LoVo (cell line): Measurements from ENCODE around the gene SPCS1.

ENCODE experiments used
- DNase-seq: peaks from one replicate; pipeline ENCODE4 v3.0.0-alpha.2; 2016; ENCODE audit warnings: low spot score

Gene SPCS1

GRCh38 chr3:52730681-52731080 is 24.8 kb downstream of the SPCS1 start:
- no peak for DNase-seq

DNA sequence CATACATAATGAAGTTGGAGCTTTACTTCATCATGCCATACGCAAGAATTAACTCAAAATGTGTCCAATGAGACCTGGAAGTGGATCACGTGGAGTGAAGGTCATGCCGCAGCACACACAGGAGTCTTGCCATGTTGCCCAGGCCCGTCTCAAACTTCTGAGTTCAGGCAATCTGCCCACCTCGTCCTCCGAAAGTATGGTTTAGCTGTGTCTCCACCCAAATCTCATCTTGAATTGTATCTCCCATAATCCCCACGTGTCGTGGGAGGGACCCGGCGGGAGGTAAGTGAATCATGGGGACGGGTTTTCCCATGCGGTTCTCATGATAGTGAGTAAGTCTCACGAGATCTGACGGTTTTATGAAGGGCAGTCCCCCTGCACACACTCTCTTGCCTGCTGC is 25.7 kb downstream of the SPCS1 start:
- DNase-seq = no peak

DNA sequence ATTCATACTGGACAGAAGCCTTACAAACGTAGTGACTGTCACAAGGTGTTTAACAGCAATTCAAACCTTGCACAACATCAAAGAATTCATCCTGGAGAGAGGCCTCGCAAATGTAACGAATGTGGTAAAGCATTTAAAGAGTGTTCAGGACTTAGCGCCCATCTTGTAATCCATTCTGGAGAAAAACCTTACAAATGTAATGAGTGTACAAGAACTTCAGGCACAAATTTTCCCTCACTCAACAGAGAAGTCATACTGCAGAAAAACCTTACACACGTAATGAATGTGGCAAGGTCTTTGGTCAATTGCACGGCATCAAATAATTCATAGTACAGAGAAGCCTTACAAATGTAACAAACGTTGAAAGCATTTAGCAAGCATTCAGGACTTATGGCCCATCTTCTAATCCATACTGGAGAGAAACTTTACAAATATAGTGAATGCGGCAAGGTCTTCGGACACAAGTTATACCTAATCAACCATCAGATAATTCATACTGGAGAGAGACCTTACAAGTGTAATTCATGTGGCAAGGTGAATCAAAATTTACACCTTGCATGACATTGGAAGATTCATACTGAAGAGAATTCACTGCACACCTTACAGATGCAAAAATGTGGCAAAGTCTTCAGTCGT is 27.5 kb downstream of the SPCS1 start:
- DNase-seq = no peak

GRCh38 chr3:52739730-52740129 is 33.8 kb downstream of the SPCS1 start:
- DNase-seq = no peak

DNA sequence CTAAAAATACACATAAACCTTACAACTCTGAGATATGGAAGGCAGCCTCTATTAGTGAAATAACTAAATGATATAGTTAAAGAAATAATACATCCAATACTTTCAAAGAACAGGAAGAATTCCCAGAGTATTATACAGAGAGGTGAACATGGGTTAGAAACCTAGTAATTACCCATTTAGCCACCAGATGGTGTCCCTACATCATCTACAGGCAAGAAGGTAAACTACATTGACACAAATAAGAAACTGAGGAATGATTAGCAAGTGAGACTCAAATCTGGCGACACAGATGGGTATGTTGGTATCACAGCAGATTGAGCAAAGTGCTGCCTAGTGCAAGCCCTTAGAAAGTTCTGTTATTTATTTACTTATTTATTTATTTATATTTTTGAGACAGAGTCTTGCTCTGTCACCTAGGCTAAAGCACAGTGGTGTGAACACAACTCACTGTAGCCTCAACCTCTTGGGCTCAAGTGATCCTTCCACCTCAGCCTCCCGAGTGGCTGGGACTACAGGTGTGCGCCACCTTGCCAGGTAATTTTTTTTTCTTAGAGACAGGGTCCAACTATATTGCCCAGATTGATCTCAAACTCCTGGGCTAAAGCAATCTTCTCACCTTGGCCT is 36.6 kb downstream of the SPCS1 start:
- DNase-seq = peak; percentile 5

GRCh38 chr3:52743152-52743551 is 37.2 kb downstream of the SPCS1 start:
- no peak for DNase-seq

GRCh38 chr3:52743721-52744120 is 37.8 kb downstream of the SPCS1 start:
- no peak for DNase-seq

DNA sequence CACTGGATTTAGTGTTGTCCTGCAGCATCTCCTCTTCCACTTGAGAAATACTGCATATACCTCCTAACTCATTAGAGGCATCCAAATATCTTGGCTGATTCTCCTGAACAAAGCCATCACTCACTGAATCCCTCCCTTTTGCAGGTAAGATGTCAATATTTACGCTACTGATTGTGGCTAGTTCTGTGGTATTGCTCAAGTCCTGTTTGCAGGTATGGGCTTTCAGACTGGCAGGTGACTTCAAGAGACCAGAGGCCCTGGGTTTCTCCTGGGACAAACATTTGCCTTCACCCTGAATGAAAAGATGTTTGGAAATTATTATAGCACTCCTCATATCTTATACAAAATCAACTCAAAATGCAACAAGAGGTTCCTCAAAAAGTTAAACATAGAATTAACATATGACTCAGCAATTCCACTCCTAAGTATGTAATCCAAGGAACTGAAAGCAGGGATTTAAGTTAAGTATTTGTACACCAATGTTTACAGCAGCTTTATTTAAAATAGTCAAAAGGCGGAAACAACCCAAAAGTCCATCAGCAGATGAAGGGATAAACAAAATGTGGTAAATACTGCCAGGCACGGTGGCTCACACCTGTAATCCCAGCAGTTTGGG is 46.2 kb downstream of the SPCS1 start:
- DNase-seq = no peak

GRCh38 chr3:52754373-52754772 is 48.5 kb downstream of the SPCS1 start:
- DNase-seq = no peak

GRCh38 chr3:52756141-52756540 is 50.2 kb downstream of the SPCS1 start:
- DNase-seq = no peak
